HepG2 (cell line): Measurements from ENCODE around the gene QDPR. TPM values are rescaled to one million over a fixed set of nuclear protein-coding genes. Genes with fewer than 3 reads are reported as not detected.

Experiments
- ATAC-seq: fragments of 200-7000 bp; cut with Tn5 transposase; 3 replicates; pipeline ENCODE4 v1.9.1; 2020; ENCODE audit warnings: mild to moderate bottlenecking, moderate library complexity
- BruUV-seq: library from RNA; stranded (reverse); fragments of 400-500 nt; replicated peaks from 2 replicates; lab custom pipeline; 2021; lab: Mats Ljungman, UMichigan
- CTCF ChIA-PET: fragments of 300-600 bp; formaldehyde crosslinking; extraction: SDS; loops from one replicate; lab custom pipeline; 2021; ENCODE audit warnings: low total read pairs, inconsistent platforms, low intra/inter-chr PET ratio; lab: Yijun Ruan, JAX
- POLR2A ChIA-PET: fragments of 350-600 bp; sonication (Branson Sonifier 250); formaldehyde crosslinking; loops from one replicate; lab custom pipeline; 2020; ENCODE audit warnings: antibody characterized with exemption, inconsistent platforms; lab: Yijun Ruan, JAX
- DNase-seq: peaks from one replicate; pipeline ENCODE4 v3.0.0-alpha.2; 2015; ENCODE audit warnings: low spot score
- FAIRE-seq: peaks from 3 replicates; lab custom pipeline; 2011; peaks lifted over from hg19 to GRCh38; lab: Jason Lieb, UNC
- H2AFZ ChIP-seq: one replicate; pipeline ENCODE4 v1.6.1; 2011; ENCODE audit warnings: low read length, inconsistent platforms
- H3K27ac ChIP-seq: fragments of 300-600 bp; 3 replicates; pipeline ENCODE4 v1.8.0; 2011; ENCODE audit warnings: mixed run types, mild to moderate bottlenecking, mixed read lengths, low read length, inconsistent platforms; ENCODE audit not compliant: insufficient read depth; ENCODE audit errors: extremely low read length
- H3K27me3 ChIP-seq, 2 experiments: fragments of 200-600 bp in 1 of 2; 2 replicates in 1 of 2; 3 replicates in 1 of 2; pipeline versions ENCODE4 v1.6.0 to v1.8.0; 2011; ENCODE audit warnings: low read length in 2 of 2, mild to moderate bottlenecking in 2 of 2, moderate library complexity in 2 of 2, inconsistent platforms in 1 of 2; ENCODE audit not compliant: insufficient read depth in 2 of 2, control insufficient read depth in 1 of 2
- H3K36me3 ChIP-seq, 2 experiments: fragments of 200-600 bp in 1 of 2; replicated peaks in 1 of 2; 2 replicates in 1 of 2; 3 replicates in 1 of 2; pipeline versions ENCODE4 v1.5.1 to v1.8.0; 2011; ENCODE audit warnings: low read length in 2 of 2, inconsistent platforms in 1 of 2; ENCODE audit not compliant: insufficient read depth in 2 of 2, control insufficient read depth in 1 of 2
- H3K4me1 ChIP-seq: 2 replicates; pipeline ENCODE4 v1.5.1; 2012; ENCODE audit warnings: low read length, inconsistent platforms; ENCODE audit not compliant: insufficient read depth
- H3K4me2 ChIP-seq: 2 replicates; pipeline ENCODE4 v1.6.0; 2011; ENCODE audit warnings: low read depth, low read length, inconsistent platforms
- H3K4me3 ChIP-seq, 3 experiments: fragments of 200-600 bp in 1 of 3; sonication (generic), shearing (Covaris generic) in 1 of 3; replicated peaks in 1 of 3; 2 replicates each; pipeline ENCODE4 v1.5.1; 2011 to 2016; ENCODE audit warnings: low read length in 3 of 3, inconsistent platforms in 2 of 3, low read depth in 2 of 3, mild to moderate bottlenecking in 2 of 3, control low read depth in 1 of 3, mixed read lengths in 1 of 3; ENCODE audit not compliant: insufficient read depth in 1 of 3
- H3K79me2 ChIP-seq: one replicate; pipeline ENCODE4 v1.6.1; 2011; ENCODE audit warnings: low read length, inconsistent platforms; ENCODE audit not compliant: insufficient read depth
- H3K9ac ChIP-seq: 2 replicates; pipeline ENCODE4 v1.6.0; 2011; ENCODE audit warnings: mild to moderate bottlenecking, low read depth, low read length, inconsistent platforms; ENCODE audit not compliant: insufficient read depth
- H3K9me3 ChIP-seq: 2 replicates; pipeline ENCODE4 v1.5.1; 2012; ENCODE audit warnings: mild to moderate bottlenecking, low read length
- H4K20me1 ChIP-seq: 2 replicates; pipeline ENCODE4 v1.6.0; 2011; ENCODE audit warnings: inconsistent platforms, mild to moderate bottlenecking, low read length, moderate library complexity; ENCODE audit not compliant: insufficient read depth
- GLI4 ChIP-seq: sonication (generic); formaldehyde crosslinking; IDR thresholded peaks from 2 replicates; pipeline ENCODE4 v1.5.1; 2020; ENCODE audit warnings: missing genetic modification reagents, mild to moderate bottlenecking, moderate library complexity, borderline replicate concordance
- MXD4 ChIP-seq: IDR thresholded peaks from 2 replicates; pipeline ENCODE4 v1.6.1; 2016; ENCODE audit warnings: mild to moderate bottlenecking, missing biosample characterization, missing genetic modification reagents
- ZFP36L2 ChIP-seq: sonication (generic); formaldehyde crosslinking; IDR thresholded peaks from 2 replicates; pipeline ENCODE4 v1.4.0; 2020; ENCODE audit warnings: missing genetic modification reagents
- ZNF331 ChIP-seq: sonication (generic); formaldehyde crosslinking; IDR thresholded peaks from 2 replicates; pipeline ENCODE4 v1.4.0; 2020; ENCODE audit warnings: missing genetic modification reagents
- ZNF468 ChIP-seq: sonication (generic); formaldehyde crosslinking; IDR thresholded peaks from 2 replicates; pipeline ENCODE4 v1.8.0; 2022; ENCODE audit warnings: mild to moderate bottlenecking, moderate library complexity, missing genetic modification reagents
- ZNF891 ChIP-seq: sonication (generic); formaldehyde crosslinking; IDR thresholded peaks from 2 replicates; pipeline ENCODE4 v1.5.0; 2020; ENCODE audit warnings: mild to moderate bottlenecking, missing genetic modification reagents
- WGBS: methylation state at CpG from one replicate; pipeline ENCODE4 v1.1.6; 2017; ENCODE audit warnings: low lambda C conversion rate; 5-methylcytosine and 5-hydroxymethylcytosine counted together
- in situ Hi-C: cut with HindIII; loops from 2 replicates; pipeline ENCODE4 v1.10.0; 2017; ENCODE audit warnings: low pct_unique_long_range_greater_than_20kb; ENCODE audit not compliant: extremely low pct_ligation_motif_present
- intact Hi-C: fragments of 100-400 bp; cut with micrococcal nuclease; formaldehyde crosslinking; loops from one replicate; pipeline ENCODE4 v1.10.0; 2022; ENCODE audit not compliant: unreplicated experiment
- polyA plus RNA-seq, 8 experiments: library from polyadenylated mRNA; depleted of rRNA in 3 of 8; stranded (reverse) in 7 of 8; unstranded in 1 of 8; fragments of >200 nt; fragmentation: Illumina TruSeq in 4 of 8; extraction: Trizol in 4 of 8; gene quantifications; 2 replicates each; pipeline versions ENCODE4 v1.2.1 to v1.2.3, GENCODE V29; 2011 to 2016; ENCODE audit warnings: low read depth in 4 of 8, missing spikeins in 1 of 8, mixed read lengths in 1 of 8; ENCODE audit not compliant: insufficient read depth in 1 of 8
- total RNA-seq, 5 experiments: library from RNA; depleted of rRNA; stranded (reverse); fragments of >200 nt; fragmentation: Illumina TruSeq; extraction: Trizol; gene quantifications; 2 replicates each; pipeline ENCODE4 v1.2.3, GENCODE V29; 2016; ENCODE audit warnings: low read depth in 1 of 5
- TF ChIP-seq, protein P1 (sequence below): sonication (generic); formaldehyde crosslinking; IDR thresholded peaks from 2 replicates; pipeline ENCODE4 v1.4.0; 2020; ENCODE audit warnings: missing genetic modification reagents, borderline replicate concordance
- TF ChIP-seq, protein P2 (sequence below): sonication (generic); formaldehyde crosslinking; IDR thresholded peaks from 2 replicates; pipeline ENCODE4 v1.4.0; 2020; ENCODE audit warnings: missing genetic modification reagents

Gene QDPR
- total and polyA plus RNA-seq, 2 of the 13 experiments (the other 11 are each of a cell fraction or from before 2014, with no cell fraction given) = 9.9 to 95.5 TPM

DNA sequence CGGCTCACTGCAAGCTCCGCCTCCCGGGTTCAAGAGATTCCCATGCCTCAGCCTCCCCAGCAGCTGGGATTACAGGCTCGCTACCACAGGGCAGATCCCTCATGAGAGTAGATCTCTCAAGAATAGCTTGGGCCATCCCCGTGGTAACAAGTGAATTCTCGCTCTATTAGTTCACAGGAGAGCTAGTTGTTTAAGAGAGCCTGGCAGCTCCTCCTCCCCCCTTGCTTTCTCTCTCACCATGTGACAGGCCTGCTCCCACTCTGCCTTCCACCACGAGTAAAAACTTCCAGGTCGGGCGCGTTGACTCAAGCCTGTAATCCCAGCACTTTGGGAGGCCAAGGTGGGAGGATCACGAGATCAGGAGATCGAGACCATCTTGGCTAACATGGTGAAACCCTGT lies 34.8 kb upstream of the QDPR start:
- 85% methylated on average over 12 of the region's 12 CpGs for WGBS
- no peak overlapping the region for H3K4me3 ChIP-seq
- ATAC-seq = no peak
- H3K79me2 ChIP-seq = no peaks in the 10 kb centered on the region
- CTCF ChIA-PET = no interaction called here
- no peak for DNase-seq
- H3K4me2 ChIP-seq = no peak overlapping the region
- H3K9me3 ChIP-seq = no peaks in the 10 kb centered on the region
- H3K27me3 ChIP-seq = no peaks in the 10 kb centered on the region
- H3K36me3 ChIP-seq = no peaks in the 10 kb centered on the region
- H3K4me1 ChIP-seq = peaks cover 55% of the 10 kb centered on the region
- no peak overlapping the region for H3K27ac ChIP-seq
- FAIRE-seq = no peak
- intact Hi-C loops = no loop called here
- TF ChIP-seq GLI4 (CRISPR knock-in tag) (no peak), ZNF468 (CRISPR knock-in tag) (no peak), ZNF891 (no peak), ZNF331 (CRISPR knock-in tag) (no peak), ZFP36L2 (CRISPR knock-in tag) (no peak), MXD4 (CRISPR knock-in tag) (no peak)
- TF ChIP-seq, protein P1, sequence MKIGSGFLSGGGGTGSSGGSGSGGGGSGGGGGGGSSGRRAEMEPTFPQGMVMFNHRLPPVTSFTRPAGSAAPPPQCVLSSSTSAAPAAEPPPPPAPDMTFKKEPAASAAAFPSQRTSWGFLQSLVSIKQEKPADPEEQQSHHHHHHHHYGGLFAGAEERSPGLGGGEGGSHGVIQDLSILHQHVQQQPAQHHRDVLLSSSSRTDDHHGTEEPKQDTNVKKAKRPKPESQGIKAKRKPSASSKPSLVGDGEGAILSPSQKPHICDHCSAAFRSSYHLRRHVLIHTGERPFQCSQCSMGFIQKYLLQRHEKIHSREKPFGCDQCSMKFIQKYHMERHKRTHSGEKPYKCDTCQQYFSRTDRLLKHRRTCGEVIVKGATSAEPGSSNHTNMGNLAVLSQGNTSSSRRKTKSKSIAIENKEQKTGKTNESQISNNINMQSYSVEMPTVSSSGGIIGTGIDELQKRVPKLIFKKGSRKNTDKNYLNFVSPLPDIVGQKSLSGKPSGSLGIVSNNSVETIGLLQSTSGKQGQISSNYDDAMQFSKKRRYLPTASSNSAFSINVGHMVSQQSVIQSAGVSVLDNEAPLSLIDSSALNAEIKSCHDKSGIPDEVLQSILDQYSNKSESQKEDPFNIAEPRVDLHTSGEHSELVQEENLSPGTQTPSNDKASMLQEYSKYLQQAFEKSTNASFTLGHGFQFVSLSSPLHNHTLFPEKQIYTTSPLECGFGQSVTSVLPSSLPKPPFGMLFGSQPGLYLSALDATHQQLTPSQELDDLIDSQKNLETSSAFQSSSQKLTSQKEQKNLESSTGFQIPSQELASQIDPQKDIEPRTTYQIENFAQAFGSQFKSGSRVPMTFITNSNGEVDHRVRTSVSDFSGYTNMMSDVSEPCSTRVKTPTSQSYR (CRISPR knock-in tag) = no peak
- TF ChIP-seq, protein P2, sequence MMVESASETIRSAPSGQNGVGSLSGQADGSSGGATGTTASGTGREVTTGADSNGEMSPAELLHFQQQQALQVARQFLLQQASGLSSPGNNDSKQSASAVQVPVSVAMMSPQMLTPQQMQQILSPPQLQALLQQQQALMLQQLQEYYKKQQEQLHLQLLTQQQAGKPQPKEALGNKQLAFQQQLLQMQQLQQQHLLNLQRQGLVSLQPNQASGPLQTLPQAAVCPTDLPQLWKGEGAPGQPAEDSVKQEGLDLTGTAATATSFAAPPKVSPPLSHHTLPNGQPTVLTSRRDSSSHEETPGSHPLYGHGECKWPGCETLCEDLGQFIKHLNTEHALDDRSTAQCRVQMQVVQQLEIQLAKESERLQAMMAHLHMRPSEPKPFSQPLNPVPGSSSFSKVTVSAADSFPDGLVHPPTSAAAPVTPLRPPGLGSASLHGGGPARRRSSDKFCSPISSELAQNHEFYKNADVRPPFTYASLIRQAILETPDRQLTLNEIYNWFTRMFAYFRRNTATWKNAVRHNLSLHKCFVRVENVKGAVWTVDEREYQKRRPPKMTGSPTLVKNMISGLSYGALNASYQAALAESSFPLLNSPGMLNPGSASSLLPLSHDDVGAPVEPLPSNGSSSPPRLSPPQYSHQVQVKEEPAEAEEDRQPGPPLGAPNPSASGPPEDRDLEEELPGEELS (CRISPR knock-in tag) = no peak
- no peaks in the 10 kb centered on the region for H4K20me1 ChIP-seq
- in situ Hi-C loops = no loop called here
- no TSS peak for BruUV-seq
- no peak overlapping the region for H3K9ac ChIP-seq
- POLR2A ChIA-PET = interaction anchor here (3.1 kb wide), 1 partner anchor 13 kb away, joined by 19 read pairs; no protein-coding TSS in a partner anchor
- no peak overlapping the region for H2AFZ ChIP-seq
